GM12878 (cell line): Measurements from ENCODE around the gene YIF1A. TPM values are rescaled to one million over a fixed set of nuclear protein-coding genes. Genes with fewer than 3 reads are reported as not detected.

Experiments
- ASH2L ChIP-seq: fragments of 300-600, 200-600 bp; sonication (generic); IDR thresholded peaks from 2 replicates; pipeline ENCODE4 v1.6.1; 2017; ENCODE audit warnings: low read depth, mild to moderate bottlenecking, borderline replicate concordance
- EP300 ChIP-seq, 2 experiments: fragments of 150-350 bp in 1 of 2; IDR thresholded peaks; 2 replicates each; pipeline ENCODE4 v1.6.1; 2011 to 2012; ENCODE audit warnings: low read depth in 2 of 2, low read length in 2 of 2, borderline replicate concordance in 1 of 2, improper control_type of control experiment in 1 of 2, inconsistent platforms in 1 of 2; ENCODE audit not compliant: control insufficient read depth in 1 of 2
- FOS ChIP-seq: IDR thresholded peaks from 3 replicates; pipeline ENCODE4 v1.6.1; 2011; ENCODE audit warnings: borderline replicate concordance; ENCODE audit not compliant: insufficient read length; ENCODE audit errors: extremely low read depth
- IKZF1 ChIP-seq: fragments of 450-650 bp; conservative IDR thresholded peaks from 2 replicates; pipeline ENCODE4 v1.6.1; 2017; ENCODE audit warnings: antibody characterized with exemption, mild to moderate bottlenecking
- JUND ChIP-seq: IDR thresholded peaks from 2 replicates; pipeline ENCODE4 v1.6.1; 2012; ENCODE audit warnings: low read depth, mild to moderate bottlenecking, low read length, improper control_type of control experiment, moderate library complexity
- RBBP5 ChIP-seq: fragments of 200-600 bp; sonication (generic); conservative IDR thresholded peaks from 2 replicates; pipeline ENCODE4 v1.6.1; 2016
- RUNX3 ChIP-seq: IDR thresholded peaks from 2 replicates; pipeline ENCODE4 v1.6.1; 2012; ENCODE audit warnings: low read length, inconsistent platforms
- SIX5 ChIP-seq: IDR thresholded peaks from 2 replicates; pipeline ENCODE4 v1.6.1; 2011; ENCODE audit warnings: mild to moderate bottlenecking, low read depth, low read length, moderate library complexity; ENCODE audit not compliant: severe bottlenecking
- SMARCA5 ChIP-seq: fragments of 450-650 bp; IDR thresholded peaks from 2 replicates; pipeline ENCODE4 v1.6.1; 2017; ENCODE audit warnings: mild to moderate bottlenecking
- SRF ChIP-seq, 2 experiments: IDR thresholded peaks; 2 replicates each; pipeline ENCODE4 v1.6.1; 2011; ENCODE audit warnings: low read depth in 2 of 2, low read length in 2 of 2, mild to moderate bottlenecking in 1 of 2, moderate library complexity in 1 of 2
- TCF12 ChIP-seq: IDR thresholded peaks from 2 replicates; pipeline ENCODE4 v1.6.1; 2011; ENCODE audit warnings: low read depth, mild to moderate bottlenecking, low read length
- ZNF274 ChIP-seq: IDR thresholded peaks from one replicate; pipeline ENCODE4 v1.8.0; 2011; ENCODE audit not compliant: insufficient read length, insufficient read depth
- polyA plus RNA-seq, 11 experiments: library from polyadenylated mRNA; depleted of rRNA in 4 of 11; unstranded in 6 of 11; stranded (reverse) in 5 of 11; fragments of >200 nt; fragmentation: Nextera tagmentation in 4 of 11; fragmentation: Illumina TruSeq in 1 of 11; extraction: Ambion mirVana in 4 of 11; extraction: Trizol in 1 of 11; gene quantifications; 1 replicate in 1 of 11; 2 replicates in 10 of 11; pipeline versions ENCODE4 v1.2.1 to v1.2.3, GENCODE V29; 2011 to 2016; ENCODE audit warnings: inconsistent platforms in 2 of 11, missing spikeins in 2 of 11, low read depth in 1 of 11
- total RNA-seq, 4 experiments: library from RNA; depleted of rRNA in 3 of 4; stranded (reverse); fragments of >200 nt in 3 of 4; fragmentation: Illumina TruSeq in 1 of 4; extraction: Trizol in 1 of 4; gene quantifications; 2 replicates each; pipeline versions ENCODE4 v1.2.1 to v1.2.3, GENCODE V29; 2013 to 2021
- TF ChIP-seq, protein P1 (sequence below): fragments of 450-650 bp; IDR thresholded peaks from 2 replicates; pipeline ENCODE4 v1.6.1; 2017; ENCODE audit warnings: low read depth, mild to moderate bottlenecking, moderate library complexity
- TF ChIP-seq, protein P2 (sequence below): fragments of 450-650 bp; IDR thresholded peaks from 2 replicates; pipeline ENCODE4 v1.6.1; 2016; ENCODE audit warnings: mild to moderate bottlenecking, moderate library complexity, borderline replicate concordance
- TF ChIP-seq, protein P3 (sequence below): fragments of 450-650 bp; IDR thresholded peaks from 2 replicates; pipeline ENCODE4 v1.6.1; 2016; ENCODE audit warnings: mild to moderate bottlenecking
- TF ChIP-seq, protein P4 (sequence below): IDR thresholded peaks from 2 replicates; pipeline ENCODE4 v1.6.1; 2011; ENCODE audit warnings: borderline replicate concordance, low read depth, mild to moderate bottlenecking, moderate library complexity, low read length; ENCODE audit not compliant: insufficient read depth, poor library complexity, severe bottlenecking

YIF1A gene
- total and polyA plus RNA-seq, 10 of the 15 experiments (the other 5 are each of a cell fraction or from before 2014, with no cell fraction given), result 6.6 to 128 (median 71.7) TPM

DNA sequence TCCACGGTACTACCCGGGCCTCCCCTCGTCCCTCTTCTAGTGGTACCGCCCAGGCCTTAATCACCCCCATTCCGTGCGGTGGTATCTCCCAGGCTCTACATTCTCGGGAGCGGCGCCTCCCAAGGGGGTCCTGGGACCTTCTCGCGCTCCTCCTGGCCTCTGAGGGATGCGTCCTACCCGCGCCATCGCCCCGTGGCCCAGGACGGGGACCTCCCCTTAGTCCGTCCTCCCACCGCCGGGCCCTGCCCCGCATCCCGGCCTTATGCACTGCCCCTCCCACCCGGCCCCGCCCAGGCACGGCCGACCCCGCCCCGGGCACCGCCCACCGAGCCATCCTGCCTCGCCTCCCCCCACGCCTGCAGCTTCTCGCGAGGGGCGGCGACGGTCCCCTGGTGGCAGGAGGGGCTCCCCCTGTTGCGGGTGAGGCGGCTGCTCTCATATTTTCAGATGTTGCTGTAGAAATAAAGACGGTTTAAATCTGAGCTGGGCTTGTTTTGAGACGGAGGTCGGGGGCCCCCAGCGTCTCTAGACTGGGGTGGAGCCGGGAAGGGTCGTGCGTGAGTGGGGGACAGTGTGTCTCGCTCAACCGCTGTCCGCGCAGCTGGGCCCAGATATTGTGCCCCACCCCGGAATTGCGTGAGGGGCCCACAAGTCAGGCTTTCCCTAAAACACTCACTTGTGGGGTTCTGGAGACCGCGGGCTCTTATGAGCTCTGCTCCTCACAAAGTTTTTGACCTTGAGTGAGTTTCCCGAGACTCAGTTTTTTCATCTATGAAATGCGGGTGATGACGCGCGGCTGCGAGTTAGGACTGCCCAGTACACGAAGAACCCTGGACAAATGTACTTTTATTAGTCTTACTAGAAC, 21.3 kb downstream of the YIF1A start (continued):
- TF ChIP-seq, protein P1, sequence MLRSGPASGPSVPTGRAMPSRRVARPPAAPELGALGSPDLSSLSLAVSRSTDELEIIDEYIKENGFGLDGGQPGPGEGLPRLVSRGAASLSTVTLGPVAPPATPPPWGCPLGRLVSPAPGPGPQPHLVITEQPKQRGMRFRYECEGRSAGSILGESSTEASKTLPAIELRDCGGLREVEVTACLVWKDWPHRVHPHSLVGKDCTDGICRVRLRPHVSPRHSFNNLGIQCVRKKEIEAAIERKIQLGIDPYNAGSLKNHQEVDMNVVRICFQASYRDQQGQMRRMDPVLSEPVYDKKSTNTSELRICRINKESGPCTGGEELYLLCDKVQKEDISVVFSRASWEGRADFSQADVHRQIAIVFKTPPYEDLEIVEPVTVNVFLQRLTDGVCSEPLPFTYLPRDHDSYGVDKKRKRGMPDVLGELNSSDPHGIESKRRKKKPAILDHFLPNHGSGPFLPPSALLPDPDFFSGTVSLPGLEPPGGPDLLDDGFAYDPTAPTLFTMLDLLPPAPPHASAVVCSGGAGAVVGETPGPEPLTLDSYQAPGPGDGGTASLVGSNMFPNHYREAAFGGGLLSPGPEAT, result 0 out of 2 replicates have a peak, but pooled peaks have one; percentile 16
- TF ChIP-seq EP300 (IDR thresholded peaks at IDR 0.05; ENCODE audit: borderline replicate concordance in 1 of 2, control insufficient read depth in 1 of 2, low read depth in 2 of 2, low read length in 2 of 2) (no peak), ASH2L (no peak), IKZF1 (no peak), RBBP5 (no peak), TCF12 (no peak), SMARCA5 (0 out of 2 replicates have a peak, but pooled peaks have one; percentile 54), FOS (no peak), JUND (peak; percentile 88; the same call in 1 of the 2 replicates), SIX5 (peak; percentile 14), SRF (IDR thresholded peaks at IDR 0.05; ENCODE audit: low read depth in 2 of 2, low read length in 2 of 2) (no peak), RUNX3 (no peak; the same call in 1 of the 2 replicates), ZNF274 (no peak)
- TF ChIP-seq, protein P2, sequence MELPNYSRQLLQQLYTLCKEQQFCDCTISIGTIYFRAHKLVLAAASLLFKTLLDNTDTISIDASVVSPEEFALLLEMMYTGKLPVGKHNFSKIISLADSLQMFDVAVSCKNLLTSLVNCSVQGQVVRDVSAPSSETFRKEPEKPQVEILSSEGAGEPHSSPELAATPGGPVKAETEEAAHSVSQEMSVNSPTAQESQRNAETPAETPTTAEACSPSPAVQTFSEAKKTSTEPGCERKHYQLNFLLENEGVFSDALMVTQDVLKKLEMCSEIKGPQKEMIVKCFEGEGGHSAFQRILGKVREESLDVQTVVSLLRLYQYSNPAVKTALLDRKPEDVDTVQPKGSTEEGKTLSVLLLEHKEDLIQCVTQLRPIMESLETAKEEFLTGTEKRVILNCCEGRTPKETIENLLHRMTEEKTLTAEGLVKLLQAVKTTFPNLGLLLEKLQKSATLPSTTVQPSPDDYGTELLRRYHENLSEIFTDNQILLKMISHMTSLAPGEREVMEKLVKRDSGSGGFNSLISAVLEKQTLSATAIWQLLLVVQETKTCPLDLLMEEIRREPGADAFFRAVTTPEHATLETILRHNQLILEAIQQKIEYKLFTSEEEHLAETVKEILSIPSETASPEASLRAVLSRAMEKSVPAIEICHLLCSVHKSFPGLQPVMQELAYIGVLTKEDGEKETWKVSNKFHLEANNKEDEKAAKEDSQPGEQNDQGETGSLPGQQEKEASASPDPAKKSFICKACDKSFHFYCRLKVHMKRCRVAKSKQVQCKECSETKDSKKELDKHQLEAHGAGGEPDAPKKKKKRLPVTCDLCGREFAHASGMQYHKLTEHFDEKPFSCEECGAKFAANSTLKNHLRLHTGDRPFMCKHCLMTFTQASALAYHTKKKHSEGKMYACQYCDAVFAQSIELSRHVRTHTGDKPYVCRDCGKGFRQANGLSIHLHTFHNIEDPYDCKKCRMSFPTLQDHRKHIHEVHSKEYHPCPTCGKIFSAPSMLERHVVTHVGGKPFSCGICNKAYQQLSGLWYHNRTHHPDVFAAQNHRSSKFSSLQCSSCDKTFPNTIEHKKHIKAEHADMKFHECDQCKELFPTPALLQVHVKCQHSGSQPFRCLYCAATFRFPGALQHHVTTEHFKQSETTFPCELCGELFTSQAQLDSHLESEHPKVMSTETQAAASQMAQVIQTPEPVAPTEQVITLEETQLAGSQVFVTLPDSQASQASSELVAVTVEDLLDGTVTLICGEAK, result no peak
- TF ChIP-seq, protein P3, sequence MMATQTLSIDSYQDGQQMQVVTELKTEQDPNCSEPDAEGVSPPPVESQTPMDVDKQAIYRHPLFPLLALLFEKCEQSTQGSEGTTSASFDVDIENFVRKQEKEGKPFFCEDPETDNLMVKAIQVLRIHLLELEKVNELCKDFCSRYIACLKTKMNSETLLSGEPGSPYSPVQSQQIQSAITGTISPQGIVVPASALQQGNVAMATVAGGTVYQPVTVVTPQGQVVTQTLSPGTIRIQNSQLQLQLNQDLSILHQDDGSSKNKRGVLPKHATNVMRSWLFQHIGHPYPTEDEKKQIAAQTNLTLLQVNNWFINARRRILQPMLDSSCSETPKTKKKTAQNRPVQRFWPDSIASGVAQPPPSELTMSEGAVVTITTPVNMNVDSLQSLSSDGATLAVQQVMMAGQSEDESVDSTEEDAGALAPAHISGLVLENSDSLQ, result no peak
- TF ChIP-seq, protein P4, sequence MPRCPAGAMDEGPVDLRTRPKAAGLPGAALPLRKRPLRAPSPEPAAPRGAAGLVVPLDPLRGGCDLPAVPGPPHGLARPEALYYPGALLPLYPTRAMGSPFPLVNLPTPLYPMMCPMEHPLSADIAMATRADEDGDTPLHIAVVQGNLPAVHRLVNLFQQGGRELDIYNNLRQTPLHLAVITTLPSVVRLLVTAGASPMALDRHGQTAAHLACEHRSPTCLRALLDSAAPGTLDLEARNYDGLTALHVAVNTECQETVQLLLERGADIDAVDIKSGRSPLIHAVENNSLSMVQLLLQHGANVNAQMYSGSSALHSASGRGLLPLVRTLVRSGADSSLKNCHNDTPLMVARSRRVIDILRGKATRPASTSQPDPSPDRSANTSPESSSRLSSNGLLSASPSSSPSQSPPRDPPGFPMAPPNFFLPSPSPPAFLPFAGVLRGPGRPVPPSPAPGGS, result peak; percentile 27
